ENCODE data around the gene TMEM135. TPM values are rescaled to one million over a fixed set of nuclear protein-coding genes. Genes with fewer than 3 reads are reported as not detected.

The TMEM135 gene
- total RNA-seq, 1 donor from 2014 or later: 20.6 TPM

DNA sequence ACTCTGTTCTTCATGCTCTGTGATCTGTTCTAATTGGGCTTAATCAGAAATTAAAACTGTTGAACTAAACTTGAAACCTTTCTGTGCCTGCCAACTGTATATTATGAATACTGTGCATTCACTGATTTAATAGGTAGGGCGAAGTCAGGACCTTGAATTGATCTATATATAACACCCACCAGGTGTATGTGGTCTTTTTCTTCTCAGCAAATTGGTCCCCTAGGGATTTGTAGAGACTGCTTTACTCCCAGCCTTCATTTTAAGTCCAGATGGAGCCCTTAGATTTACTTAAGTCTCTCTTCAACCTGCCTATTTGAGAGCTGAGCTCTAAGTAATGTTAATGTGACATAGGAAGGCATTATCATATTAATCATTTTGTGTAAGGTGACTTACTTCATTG lies 257.5 kb downstream of the TMEM135 start:
- no peaks in the 10 kb centered on the region for H3K27me3 ChIP-seq (ENCODE audit: insufficient read depth, low read length)
- FAIRE-seq (no peak), DNase-seq (ENCODE audit: low read depth) (no peak)
- H3K9ac ChIP-seq (ENCODE audit: low read length): no peak overlapping the region
- H3K4me2 ChIP-seq (ENCODE audit: low read length): no peak overlapping the region
- H3K27ac ChIP-seq (ENCODE audit: low read depth, low read length): no peak overlapping the region
- H3K4me3 ChIP-seq (ENCODE audit: insufficient read depth, low read depth, low read length): no peak overlapping the region
- Mint-ChIP-seq H3K36me3 (ENCODE audit: low read depth, unreplicated experiment) (no peaks in the 10 kb centered on the region), H3K27me3 (ENCODE audit: low read depth, unreplicated experiment) (no peaks in the 10 kb centered on the region), H3K4me3 (ENCODE audit: unreplicated experiment) (no peak overlapping the region), H3K4me1 (ENCODE audit: low read depth, unreplicated experiment) (no peaks in the 10 kb centered on the region), H3K9me3 (ENCODE audit: unreplicated experiment) (no peaks in the 10 kb centered on the region), H3K27ac (ENCODE audit: unreplicated experiment) (no peak overlapping the region)
- TF ChIP-seq EZH2 (IDR thresholded peaks at IDR 0.05; ENCODE audit: insufficient read depth, low read length) (no peak), CTCF (IDR thresholded peaks at IDR 0.05; ENCODE audit: insufficient read depth, low read depth, low read length) (no peak)
- no peaks in the 10 kb centered on the region for H3K36me3 ChIP-seq (ENCODE audit: insufficient read depth, low read length)
- H4K20me1 ChIP-seq (ENCODE audit: insufficient read depth, low read length): no peaks in the 10 kb centered on the region
- H3K79me2 ChIP-seq (ENCODE audit: insufficient read depth, low read length): no peaks in the 10 kb centered on the region
- no peaks in the 10 kb centered on the region for H3K4me1 ChIP-seq (ENCODE audit: insufficient read depth, low read length)
- H2AFZ ChIP-seq (ENCODE audit: low read depth, low read length): no peak overlapping the region
- no peaks in the 10 kb centered on the region for H3K9me3 ChIP-seq (ENCODE audit: insufficient read depth, low read depth, low read length)

GRCh38 chr11:87296627-87297026 lies 258.9 kb downstream of the TMEM135 start:
- no peaks in the 10 kb centered on the region for H3K27me3 ChIP-seq (ENCODE audit: insufficient read depth, low read length)
- no peaks in the 10 kb centered on the region for H3K9me3 Mint-ChIP-seq (ENCODE audit: unreplicated experiment)
- H2AFZ ChIP-seq (ENCODE audit: low read depth, low read length): no peak overlapping the region
- H3K36me3 Mint-ChIP-seq (ENCODE audit: low read depth, unreplicated experiment): no peaks in the 10 kb centered on the region
- H3K9me3 ChIP-seq (ENCODE audit: insufficient read depth, low read depth, low read length): no peaks in the 10 kb centered on the region
- no peaks in the 10 kb centered on the region for H3K4me1 ChIP-seq (ENCODE audit: insufficient read depth, low read length)
- H3K4me1 Mint-ChIP-seq (ENCODE audit: low read depth, unreplicated experiment): no peaks in the 10 kb centered on the region
- H3K4me3 Mint-ChIP-seq (ENCODE audit: unreplicated experiment): no peak overlapping the region
- DNase-seq (ENCODE audit: low read depth): no peak
- no peak for TF ChIP-seq EZH2 (IDR thresholded peaks at IDR 0.05; ENCODE audit: insufficient read depth, low read length)
- no peak for TF ChIP-seq CTCF (IDR thresholded peaks at IDR 0.05; ENCODE audit: insufficient read depth, low read depth, low read length)
- H3K4me3 ChIP-seq (ENCODE audit: insufficient read depth, low read depth, low read length): no peak overlapping the region
- H3K27me3 Mint-ChIP-seq (ENCODE audit: low read depth, unreplicated experiment): no peaks in the 10 kb centered on the region
- FAIRE-seq: no peak
- H3K4me2 ChIP-seq (ENCODE audit: low read length): no peak overlapping the region
- no peaks in the 10 kb centered on the region for H3K36me3 ChIP-seq (ENCODE audit: insufficient read depth, low read length)
- no peak overlapping the region for H3K27ac ChIP-seq (ENCODE audit: low read depth, low read length)
- H3K79me2 ChIP-seq (ENCODE audit: insufficient read depth, low read length): no peaks in the 10 kb centered on the region
- no peak overlapping the region for H3K27ac Mint-ChIP-seq (ENCODE audit: unreplicated experiment)
- no peak overlapping the region for H3K9ac ChIP-seq (ENCODE audit: low read length)
- no peaks in the 10 kb centered on the region for H4K20me1 ChIP-seq (ENCODE audit: insufficient read depth, low read length)

DNA sequence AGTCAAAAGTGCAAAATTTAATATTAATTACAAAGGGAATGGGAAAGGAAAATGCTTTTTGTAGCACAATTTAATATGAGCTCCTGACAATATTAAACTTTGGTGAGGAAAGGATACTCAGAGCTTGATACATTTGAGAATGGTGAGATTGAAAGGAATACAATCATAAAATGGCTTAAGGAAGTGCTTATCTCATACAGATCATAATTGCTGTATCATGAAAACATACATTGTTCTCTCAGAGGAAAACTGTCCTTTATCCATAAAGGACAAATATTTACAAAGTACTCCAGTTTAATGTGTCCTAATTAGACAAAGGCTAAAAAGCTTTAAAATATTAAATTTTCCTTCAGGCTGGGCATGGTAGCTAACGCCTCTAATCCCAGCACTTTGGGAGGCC lies 260.4 kb downstream of the TMEM135 start:
- FAIRE-seq (no peak), DNase-seq (ENCODE audit: low read depth) (no peak)
- no peaks in the 10 kb centered on the region for H3K9me3 Mint-ChIP-seq (ENCODE audit: unreplicated experiment)
- H3K27ac Mint-ChIP-seq (ENCODE audit: unreplicated experiment): no peak overlapping the region
- Histone ChIP-seq H3K27ac (ENCODE audit: low read depth, low read length) (no peak overlapping the region), H2AFZ (ENCODE audit: low read depth, low read length) (no peak overlapping the region), H4K20me1 (ENCODE audit: insufficient read depth, low read length) (no peaks in the 10 kb centered on the region), H3K4me3 (ENCODE audit: insufficient read depth, low read depth, low read length) (no peak overlapping the region), H3K27me3 (ENCODE audit: insufficient read depth, low read length) (no peaks in the 10 kb centered on the region), H3K4me1 (ENCODE audit: insufficient read depth, low read length) (no peaks in the 10 kb centered on the region), H3K4me2 (ENCODE audit: low read length) (no peak overlapping the region), H3K9ac (ENCODE audit: low read length) (no peak overlapping the region), H3K36me3 (ENCODE audit: insufficient read depth, low read length) (no peaks in the 10 kb centered on the region), H3K79me2 (ENCODE audit: insufficient read depth, low read length) (no peaks in the 10 kb centered on the region), H3K9me3 (ENCODE audit: insufficient read depth, low read depth, low read length) (no peaks in the 10 kb centered on the region)
- H3K4me1 Mint-ChIP-seq (ENCODE audit: low read depth, unreplicated experiment): peaks cover 9% of the 10 kb centered on the region
- TF ChIP-seq EZH2 (IDR thresholded peaks at IDR 0.05; ENCODE audit: insufficient read depth, low read length) (no peak), CTCF (IDR thresholded peaks at IDR 0.05; ENCODE audit: insufficient read depth, low read depth, low read length) (no peak)
- H3K36me3 Mint-ChIP-seq (ENCODE audit: low read depth, unreplicated experiment): no peaks in the 10 kb centered on the region
- no peak overlapping the region for H3K4me3 Mint-ChIP-seq (ENCODE audit: unreplicated experiment)
- no peaks in the 10 kb centered on the region for H3K27me3 Mint-ChIP-seq (ENCODE audit: low read depth, unreplicated experiment)
